NCI-H146 treated with DMSO at 0.1 percent for 48 hours (cell line): Measurements from ENCODE around the gene VGLL4.
"Not testable (repeated sequence)": the region's sequence is repeated elsewhere in the genome, so short reads cannot be mapped to it uniquely, and the experiment has no call there.

ENCODE experiments used
- DNase-seq: peaks from one replicate; lab custom pipeline; 2025; ENCODE audit not compliant: unreplicated experiment; lab: John Stamatoyannopoulos, UW

The VGLL4 gene

GRCh38 chr3:11643605-11644087, at the start of gene VGLL4:
TSS of gene VGLL4 (minus strand) at chr3:11643915. CDS start at chr3:11643518, 397 bp downstream.
- DNase-seq: peak; percentile 44

- DNase-seq: no peak
Observed at GRCh38 chr3:11692532-11692813, 48.8 kb upstream of the VGLL4 start.

- DNase-seq: no peak
Observed at GRCh38 chr3:11691767-11692531, 48.2 kb upstream of the VGLL4 start.

GRCh38 chr3:11690863-11691766, 47.4 kb upstream of the VGLL4 start:
- no peak for DNase-seq

- no peak for DNase-seq
Observed at GRCh38 chr3:11689749-11690148, 46.0 kb upstream of the VGLL4 start.

GRCh38 chr3:11684980-11685379, 41.3 kb upstream of the VGLL4 start:
- DNase-seq: not testable (repeated sequence)

GRCh38 chr3:11680509-11680908, 36.8 kb upstream of the VGLL4 start:
- no peak for DNase-seq

GRCh38 chr3:11679964-11680363, 36.2 kb upstream of the VGLL4 start:
- no peak for DNase-seq

GRCh38 chr3:11672363-11672762, 28.6 kb upstream of the VGLL4 start:
- DNase-seq: no peak

- DNase-seq: no peak
Observed at GRCh38 chr3:11671648-11672100, 28.0 kb upstream of the VGLL4 start.

- DNase-seq: no peak
Observed at GRCh38 chr3:11668243-11669235, 24.8 kb upstream of the VGLL4 start.

- DNase-seq: no peak
Observed at GRCh38 chr3:11665331-11665730, 21.6 kb upstream of the VGLL4 start.

- DNase-seq: no peak
Observed at GRCh38 chr3:11662392-11662990, 18.8 kb upstream of the VGLL4 start.

GRCh38 chr3:11661827-11662226, 18.1 kb upstream of the VGLL4 start:
- no peak for DNase-seq

GRCh38 chr3:11661052-11661656, 17.4 kb upstream of the VGLL4 start:
- no peak for DNase-seq

- DNase-seq: peak; percentile 8
Observed at GRCh38 chr3:11660242-11660641, 16.5 kb upstream of the VGLL4 start.

- no peak for DNase-seq
Observed at GRCh38 chr3:11658180-11658579, 14.5 kb upstream of the VGLL4 start.

- peak; percentile 4 for DNase-seq
Observed at GRCh38 chr3:11655196-11655928, 11.6 kb upstream of the VGLL4 start.

GRCh38 chr3:11654166-11654565, 10.5 kb upstream of the VGLL4 start:
- no peak for DNase-seq
